Astrocyte (in vitro differentiated cells and primary cell): Measurements from ENCODE around the gene MRPL43. TPM values are rescaled to one million over a fixed set of nuclear protein-coding genes. Genes with fewer than 3 reads are reported as not detected.

Experiments used
- DNase-seq: peaks from one replicate; pipeline ENCODE4 v3.0.0-alpha.2; 2010; ENCODE audit warnings: low read depth
- FAIRE-seq: peaks from 2 replicates; lab custom pipeline; 2011; peaks lifted over from hg19 to GRCh38; lab: Jason Lieb, UNC
- H2AFZ ChIP-seq: 2 replicates; pipeline ENCODE4 v1.6.0; 2012; ENCODE audit warnings: low read depth, low read length, inconsistent platforms
- H3K27ac ChIP-seq: 2 replicates; pipeline ENCODE4 v1.5.1; 2011; ENCODE audit warnings: low read depth, low read length, inconsistent platforms
- H3K27me3 ChIP-seq: 2 replicates; pipeline ENCODE4 v1.6.0; 2011; ENCODE audit warnings: low read length, inconsistent platforms; ENCODE audit not compliant: insufficient read depth
- H3K36me3 ChIP-seq: 2 replicates; pipeline ENCODE4 v1.5.1; 2011; ENCODE audit warnings: low read length, inconsistent platforms; ENCODE audit not compliant: insufficient read depth
- H3K4me1 ChIP-seq: 2 replicates; pipeline ENCODE4 v1.5.1; 2011; ENCODE audit warnings: low read length, inconsistent platforms; ENCODE audit not compliant: insufficient read depth
- H3K4me2 ChIP-seq: 2 replicates; pipeline ENCODE4 v1.6.0; 2012; ENCODE audit warnings: low read length, inconsistent platforms
- H3K4me3 ChIP-seq: 2 replicates; pipeline ENCODE4 v1.5.1; 2011; ENCODE audit warnings: low read depth, mild to moderate bottlenecking, low read length, inconsistent platforms; ENCODE audit not compliant: insufficient read depth
- H3K79me2 ChIP-seq: 2 replicates; pipeline ENCODE4 v1.6.0; 2012; ENCODE audit warnings: mild to moderate bottlenecking, low read length, inconsistent platforms; ENCODE audit not compliant: insufficient read depth
- H3K9ac ChIP-seq: 2 replicates; pipeline ENCODE4 v1.6.0; 2012; ENCODE audit warnings: mild to moderate bottlenecking, low read length, inconsistent platforms
- H3K9me3 ChIP-seq: 2 replicates; pipeline ENCODE4 v1.5.1; 2012; ENCODE audit warnings: low read depth, mild to moderate bottlenecking, low read length, inconsistent platforms; ENCODE audit not compliant: insufficient read depth
- H4K20me1 ChIP-seq: 2 replicates; pipeline ENCODE4 v1.6.0; 2012; ENCODE audit warnings: low read length, inconsistent platforms; ENCODE audit not compliant: insufficient read depth
- H3K27ac Mint-ChIP-seq: one replicate; pipeline ENCODE4 v1.8.0; 2021; ENCODE audit warnings: mild to moderate bottlenecking, mixed read lengths; ENCODE audit not compliant: unreplicated experiment
- H3K27me3 Mint-ChIP-seq: one replicate; pipeline ENCODE4 v1.8.0; 2021; ENCODE audit warnings: low read depth, mixed read lengths; ENCODE audit not compliant: unreplicated experiment
- H3K36me3 Mint-ChIP-seq: one replicate; pipeline ENCODE4 v1.8.0; 2021; ENCODE audit warnings: low read depth, mixed read lengths; ENCODE audit not compliant: unreplicated experiment
- H3K4me1 Mint-ChIP-seq: one replicate; pipeline ENCODE4 v1.8.0; 2021; ENCODE audit warnings: low read depth, mixed read lengths; ENCODE audit not compliant: unreplicated experiment
- H3K4me3 Mint-ChIP-seq: one replicate; pipeline ENCODE4 v1.8.0; 2021; ENCODE audit warnings: mild to moderate bottlenecking, moderate library complexity, mixed read lengths; ENCODE audit not compliant: unreplicated experiment
- H3K9me3 Mint-ChIP-seq: one replicate; pipeline ENCODE4 v1.8.0; 2021; ENCODE audit warnings: mild to moderate bottlenecking, mixed read lengths; ENCODE audit not compliant: unreplicated experiment
- EZH2 ChIP-seq: IDR thresholded peaks from 2 replicates; pipeline ENCODE4 v1.6.1; 2012; ENCODE audit warnings: mild to moderate bottlenecking, low read length, inconsistent platforms; ENCODE audit not compliant: insufficient read depth
- total RNA-seq: library from RNA; stranded (reverse); gene quantifications from 2 replicates; pipeline ENCODE4 v1.2.1, GENCODE V29; 2021
- TF ChIP-seq, protein P1 (sequence below): IDR thresholded peaks from 2 replicates; pipeline ENCODE4 v1.5.1; 2011; ENCODE audit warnings: low read depth, mild to moderate bottlenecking, inconsistent platforms, low read length, moderate library complexity; ENCODE audit not compliant: insufficient read depth

Gene MRPL43
- total RNA-seq, 1 donor from 2014 or later = 61.3 TPM

DNA sequence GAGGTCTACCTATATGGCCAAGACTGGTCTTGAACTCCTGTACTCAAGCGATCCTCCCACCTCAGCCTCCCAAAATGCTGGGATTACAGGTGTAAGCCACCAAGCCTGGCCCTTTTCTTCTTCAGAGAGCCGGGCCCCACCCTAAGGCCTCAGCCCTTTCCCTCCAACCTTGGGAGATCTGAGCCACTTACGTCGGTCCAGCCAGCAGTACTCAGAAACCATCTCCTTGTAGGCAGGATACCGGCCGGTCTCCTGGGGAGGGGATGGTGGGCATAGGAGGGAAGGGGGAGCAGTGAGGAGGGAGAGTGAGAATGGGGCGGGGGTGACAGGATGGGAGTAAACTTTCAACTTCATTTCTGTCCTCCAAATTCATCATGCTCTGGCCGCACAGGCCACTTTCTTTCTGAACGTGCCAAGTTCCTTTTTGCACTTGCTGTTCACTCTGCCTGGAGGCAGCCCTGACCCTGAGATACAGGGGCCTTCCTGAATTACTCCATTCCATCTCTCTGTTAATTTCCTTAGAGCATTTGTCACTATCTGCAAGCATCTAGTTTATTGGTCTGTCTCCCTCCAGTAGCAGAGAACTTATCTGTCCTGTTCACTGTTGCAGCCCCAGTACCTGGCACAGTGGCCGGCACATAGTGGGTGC lies 33.3 kb upstream of the MRPL43 start:
- Mint-ChIP-seq H3K36me3 (peaks cover 2% of the 10 kb centered on the region), H3K9me3 (no peaks in the 10 kb centered on the region), H3K4me1 (peaks cover 5% of the 10 kb centered on the region), H3K27me3 (peaks cover 32% of the 10 kb centered on the region), H3K4me3 (no peak overlapping the region), H3K27ac (no peak overlapping the region)
- no peaks in the 10 kb centered on the region for H3K27me3 ChIP-seq
- H3K27ac ChIP-seq = no peak overlapping the region
- no peak overlapping the region for H3K4me2 ChIP-seq
- H3K4me3 ChIP-seq = no peak overlapping the region
- no peaks in the 10 kb centered on the region for H3K79me2 ChIP-seq
- no peak for TF ChIP-seq EZH2
- TF ChIP-seq, protein P1, sequence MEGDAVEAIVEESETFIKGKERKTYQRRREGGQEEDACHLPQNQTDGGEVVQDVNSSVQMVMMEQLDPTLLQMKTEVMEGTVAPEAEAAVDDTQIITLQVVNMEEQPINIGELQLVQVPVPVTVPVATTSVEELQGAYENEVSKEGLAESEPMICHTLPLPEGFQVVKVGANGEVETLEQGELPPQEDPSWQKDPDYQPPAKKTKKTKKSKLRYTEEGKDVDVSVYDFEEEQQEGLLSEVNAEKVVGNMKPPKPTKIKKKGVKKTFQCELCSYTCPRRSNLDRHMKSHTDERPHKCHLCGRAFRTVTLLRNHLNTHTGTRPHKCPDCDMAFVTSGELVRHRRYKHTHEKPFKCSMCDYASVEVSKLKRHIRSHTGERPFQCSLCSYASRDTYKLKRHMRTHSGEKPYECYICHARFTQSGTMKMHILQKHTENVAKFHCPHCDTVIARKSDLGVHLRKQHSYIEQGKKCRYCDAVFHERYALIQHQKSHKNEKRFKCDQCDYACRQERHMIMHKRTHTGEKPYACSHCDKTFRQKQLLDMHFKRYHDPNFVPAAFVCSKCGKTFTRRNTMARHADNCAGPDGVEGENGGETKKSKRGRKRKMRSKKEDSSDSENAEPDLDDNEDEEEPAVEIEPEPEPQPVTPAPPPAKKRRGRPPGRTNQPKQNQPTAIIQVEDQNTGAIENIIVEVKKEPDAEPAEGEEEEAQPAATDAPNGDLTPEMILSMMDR = no peak
- H3K36me3 ChIP-seq = no peaks in the 10 kb centered on the region
- H3K9me3 ChIP-seq = no peaks in the 10 kb centered on the region
- H3K4me1 ChIP-seq = peaks cover 12% of the 10 kb centered on the region
- FAIRE-seq (no peak), DNase-seq (no peak)
- no peak overlapping the region for H2AFZ ChIP-seq
- no peaks in the 10 kb centered on the region for H4K20me1 ChIP-seq
- H3K9ac ChIP-seq = no peak overlapping the region

DNA sequence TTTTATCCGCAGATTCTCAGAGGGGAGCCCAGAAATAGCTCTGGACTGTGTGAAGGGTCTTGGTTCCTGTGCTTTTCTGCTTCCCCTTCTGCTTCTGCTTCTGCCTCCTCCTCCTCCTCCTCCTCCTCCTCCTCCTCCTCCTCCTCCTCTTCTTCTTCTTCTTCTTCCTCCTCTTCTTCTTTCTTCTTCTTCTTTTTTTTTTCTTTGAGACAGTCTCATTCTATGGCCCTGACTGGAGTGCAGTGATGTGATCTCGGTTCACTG lies 32.1 kb upstream of the MRPL43 start:
- H3K27ac ChIP-seq = no peak overlapping the region
- no peaks in the 10 kb centered on the region for H3K9me3 Mint-ChIP-seq
- FAIRE-seq (no peak), DNase-seq (no peak)
- no peak overlapping the region for H3K9ac ChIP-seq
- no peaks in the 10 kb centered on the region for H4K20me1 ChIP-seq
- peak overlapping the region; percentile 51 for H3K4me2 ChIP-seq
- H3K27ac Mint-ChIP-seq = no peak overlapping the region
- TF ChIP-seq, protein P1 = no peak
- TF ChIP-seq EZH2 = no peak
- peak overlapping the region; percentile 40 for H2AFZ ChIP-seq
- no peaks in the 10 kb centered on the region for H3K27me3 ChIP-seq
- H3K79me2 ChIP-seq = no peaks in the 10 kb centered on the region
- H3K36me3 ChIP-seq = no peaks in the 10 kb centered on the region
- no peaks in the 10 kb centered on the region for H3K9me3 ChIP-seq
- H3K4me3 ChIP-seq = no peak overlapping the region
- H3K27me3 Mint-ChIP-seq = peaks cover 32% of the 10 kb centered on the region
- peak overlapping the region; percentile 64 for H3K4me3 Mint-ChIP-seq
- H3K4me1 ChIP-seq = peaks cover 24% of the 10 kb centered on the region
- peaks cover 2% of the 10 kb centered on the region for H3K36me3 Mint-ChIP-seq
- peaks cover 14% of the 10 kb centered on the region for H3K4me1 Mint-ChIP-seq

DNA sequence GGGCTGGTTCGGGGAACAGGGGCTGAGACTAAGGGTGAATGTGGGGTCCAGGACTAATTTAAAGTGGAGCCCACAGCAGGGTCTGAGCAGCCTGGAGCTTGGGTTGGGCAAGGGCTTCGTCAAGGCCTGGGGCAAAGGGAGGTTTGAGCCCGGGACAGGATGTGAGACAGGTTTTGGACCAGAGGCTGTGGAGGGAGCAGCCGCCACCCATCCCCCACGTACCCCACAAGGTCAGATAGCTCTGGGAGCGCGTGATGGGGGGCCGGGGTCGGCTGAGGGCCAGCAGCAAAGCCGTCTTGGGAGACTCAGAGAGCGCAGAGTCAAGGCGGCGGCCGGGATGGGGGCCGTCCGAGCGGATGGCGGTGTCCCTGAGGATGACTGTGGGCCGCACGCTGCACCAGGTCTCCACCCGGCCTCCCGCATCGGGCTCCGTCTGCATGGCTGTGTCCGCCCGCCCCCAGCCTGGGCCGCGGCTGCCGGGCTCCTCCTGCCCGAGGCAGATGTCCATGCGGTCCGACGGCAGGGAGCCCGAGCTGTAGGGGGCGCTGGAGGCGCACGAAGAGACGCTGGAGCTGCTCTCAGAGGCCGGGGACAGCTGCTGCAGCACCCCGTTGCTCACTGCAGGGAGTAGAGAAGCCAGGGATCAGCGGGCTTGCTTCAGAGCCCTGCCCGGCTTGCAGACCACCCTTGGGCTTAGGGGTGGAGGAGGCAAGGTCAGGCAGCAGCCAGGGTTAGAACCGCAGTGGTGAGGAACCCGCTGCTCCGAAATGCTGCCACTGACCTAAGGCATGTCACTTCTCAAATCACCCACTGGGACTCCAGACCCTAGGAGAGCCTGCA lies 31.5 kb upstream of the MRPL43 start:
- peaks cover 17% of the 10 kb centered on the region for H3K4me1 Mint-ChIP-seq
- no peaks in the 10 kb centered on the region for H3K79me2 ChIP-seq
- peak; percentile 33 for TF ChIP-seq EZH2
- TF ChIP-seq, protein P1 = peak; percentile 56
- no peaks in the 10 kb centered on the region for H3K9me3 ChIP-seq
- peak overlapping the region; percentile 66 for H3K27ac Mint-ChIP-seq
- H3K4me3 ChIP-seq = no peak overlapping the region
- peaks cover 25% of the 10 kb centered on the region for H3K4me1 ChIP-seq
- no peaks in the 10 kb centered on the region for H3K9me3 Mint-ChIP-seq
- peak overlapping the region; percentile 51 for H3K4me2 ChIP-seq
- peak overlapping the region; percentile 40 for H2AFZ ChIP-seq
- no peaks in the 10 kb centered on the region for H3K27me3 ChIP-seq
- H3K36me3 ChIP-seq = no peaks in the 10 kb centered on the region
- DNase-seq = peak; percentile 45
- no peak for FAIRE-seq
- peaks cover 2% of the 10 kb centered on the region for H3K36me3 Mint-ChIP-seq
- no peaks in the 10 kb centered on the region for H4K20me1 ChIP-seq
- H3K27me3 Mint-ChIP-seq = peaks cover 31% of the 10 kb centered on the region
- peak overlapping the region; percentile 71 for H3K4me3 Mint-ChIP-seq
- no peak overlapping the region for H3K27ac ChIP-seq
- no peak overlapping the region for H3K9ac ChIP-seq
